GM12878 (cell line): ENCODE results near the gene SMC1B. TPM values are rescaled to one million over a fixed set of nuclear protein-coding genes. Genes with fewer than 3 reads are reported as not detected.

Experiments used
- BACH1 ChIP-seq: fragments of 450-650 bp; IDR thresholded peaks from 2 replicates; pipeline ENCODE4 v1.6.1; 2017; ENCODE audit warnings: mild to moderate bottlenecking, borderline replicate concordance
- CBX3 ChIP-seq: fragments of 200-600 bp; sonication (generic); IDR thresholded peaks from 2 replicates; pipeline ENCODE4 v1.6.1; 2016; ENCODE audit warnings: low read depth, borderline replicate concordance
- NR2C1 ChIP-seq: fragments of 450-650 bp; IDR thresholded peaks from 2 replicates; pipeline ENCODE4 v1.6.1; 2017; ENCODE audit warnings: antibody characterized with exemption, mild to moderate bottlenecking, moderate library complexity
- PML ChIP-seq: IDR thresholded peaks from 2 replicates; pipeline ENCODE4 v1.6.1; 2012; ENCODE audit warnings: low read length, inconsistent platforms
- SMARCA5 ChIP-seq: fragments of 450-650 bp; IDR thresholded peaks from 2 replicates; pipeline ENCODE4 v1.6.1; 2017; ENCODE audit warnings: mild to moderate bottlenecking
- TARDBP ChIP-seq: IDR thresholded peaks from 2 replicates; pipeline ENCODE4 v1.6.1; 2016; ENCODE audit warnings: borderline replicate concordance
- WRNIP1 ChIP-seq: IDR thresholded peaks from 2 replicates; pipeline ENCODE4 v1.6.1; 2011; ENCODE audit warnings: low read depth, low read length, improper control_type of control experiment, borderline replicate concordance
- YY1 ChIP-seq: IDR thresholded peaks from 2 replicates; pipeline ENCODE4 v1.6.1; 2011; ENCODE audit warnings: low read depth, mild to moderate bottlenecking, low read length
- ZNF217 ChIP-seq: fragments of 450-650 bp; IDR thresholded peaks from 2 replicates; pipeline ENCODE4 v1.6.1; 2017; ENCODE audit warnings: antibody characterized with exemption, mild to moderate bottlenecking
- polyA plus RNA-seq, 11 experiments: library from polyadenylated mRNA; depleted of rRNA in 4 of 11; unstranded in 6 of 11; stranded (reverse) in 5 of 11; fragments of >200 nt; fragmentation: Nextera tagmentation in 4 of 11; fragmentation: Illumina TruSeq in 1 of 11; extraction: Ambion mirVana in 4 of 11; extraction: Trizol in 1 of 11; gene quantifications; 1 replicate in 1 of 11; 2 replicates in 10 of 11; pipeline versions ENCODE4 v1.2.1 to v1.2.3, GENCODE V29; 2011 to 2016; ENCODE audit warnings: inconsistent platforms in 2 of 11, missing spikeins in 2 of 11, low read depth in 1 of 11
- total RNA-seq, 4 experiments: library from RNA; depleted of rRNA in 3 of 4; stranded (reverse); fragments of >200 nt in 3 of 4; fragmentation: Illumina TruSeq in 1 of 4; extraction: Trizol in 1 of 4; gene quantifications; 2 replicates each; pipeline versions ENCODE4 v1.2.1 to v1.2.3, GENCODE V29; 2013 to 2021
- TF ChIP-seq, protein P1 (sequence below): fragments of 450-650 bp; IDR thresholded peaks from 2 replicates; pipeline ENCODE4 v1.6.1; 2017; ENCODE audit warnings: mild to moderate bottlenecking, moderate library complexity
- TF ChIP-seq, protein P2 (sequence below): fragments of 150-350 bp; IDR thresholded peaks from 2 replicates; pipeline ENCODE4 v1.6.1; 2016; ENCODE audit warnings: low read depth, low read length
- TF ChIP-seq, protein P3 (sequence below): fragments of 450-650 bp; IDR thresholded peaks from 2 replicates; pipeline ENCODE4 v1.6.1; 2018; ENCODE audit warnings: mild to moderate bottlenecking, low read depth, moderate library complexity; ENCODE audit not compliant: partially characterized antibody
- TF ChIP-seq, protein P4 (sequence below): fragments of 450-650 bp; IDR thresholded peaks from 2 replicates; pipeline ENCODE4 v1.6.1; 2017; ENCODE audit warnings: mild to moderate bottlenecking
- TF ChIP-seq, protein P5 (sequence below): fragments of 450-650 bp; IDR thresholded peaks from 2 replicates; pipeline ENCODE4 v1.6.1; 2017; ENCODE audit warnings: borderline replicate concordance

Gene SMC1B
- total and polyA plus RNA-seq, 10 of the 15 experiments (the other 5 are each of a cell fraction or from before 2014, with no cell fraction given), result not detected

DNA sequence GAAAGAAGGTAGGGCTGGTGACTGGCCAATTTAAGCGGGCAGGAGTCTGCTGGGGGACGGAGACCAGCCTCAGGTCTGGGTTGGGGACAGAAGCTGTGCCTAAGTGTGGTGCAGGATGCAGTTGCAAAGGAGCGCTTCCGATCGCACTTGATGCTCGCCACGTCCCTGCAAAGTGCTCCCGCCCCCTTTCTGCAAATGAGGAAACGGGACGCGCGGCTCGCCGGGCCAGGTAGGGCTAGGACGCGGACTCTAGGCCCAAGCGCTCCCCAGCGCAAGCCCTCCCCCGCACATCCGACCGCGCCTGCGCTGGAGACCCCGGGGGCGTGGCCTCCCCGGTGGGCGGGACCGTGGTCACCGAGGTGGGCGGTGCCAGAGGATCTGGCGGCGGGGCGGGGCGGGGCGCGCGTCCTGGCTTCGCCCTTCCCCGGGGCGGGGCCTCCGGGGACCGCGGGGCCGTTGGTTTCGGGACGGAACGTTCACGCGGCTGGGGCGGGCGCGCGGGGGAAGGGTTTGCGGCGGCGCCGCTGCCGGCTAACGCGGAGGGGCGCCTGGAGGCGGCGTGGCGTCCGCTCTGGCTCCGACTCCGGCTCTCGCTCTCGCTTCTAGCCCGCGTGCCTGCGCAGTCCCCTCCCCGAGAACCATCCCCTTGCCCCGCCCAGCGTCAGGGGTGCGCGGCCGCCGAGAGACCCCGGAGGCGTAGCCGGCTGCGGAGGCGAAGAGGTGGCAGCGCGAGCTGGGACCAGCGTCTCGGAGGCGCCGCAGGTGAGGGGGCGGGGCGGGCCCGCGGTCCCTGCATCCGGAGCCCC, 103.8 kb downstream of the SMC1B start, which contains the start of gene FAM118A (continued):
- TF ChIP-seq YY1 (peak; percentile 67; the same call in 1 of the 2 replicates), WRNIP1 (peak; percentile 68; the same call in 1 of the 2 replicates), BACH1 (no peak; the same call in 1 of the 2 replicates), CBX3 (no peak), ZNF217 (no peak), PML (no peak), TARDBP (peak; percentile 9; the same call in 1 of the 2 replicates), SMARCA5 (peak; percentile 42), NR2C1 (0 out of 2 replicates have a peak, but pooled peaks have one; percentile 47)
- TF ChIP-seq, protein P1, sequence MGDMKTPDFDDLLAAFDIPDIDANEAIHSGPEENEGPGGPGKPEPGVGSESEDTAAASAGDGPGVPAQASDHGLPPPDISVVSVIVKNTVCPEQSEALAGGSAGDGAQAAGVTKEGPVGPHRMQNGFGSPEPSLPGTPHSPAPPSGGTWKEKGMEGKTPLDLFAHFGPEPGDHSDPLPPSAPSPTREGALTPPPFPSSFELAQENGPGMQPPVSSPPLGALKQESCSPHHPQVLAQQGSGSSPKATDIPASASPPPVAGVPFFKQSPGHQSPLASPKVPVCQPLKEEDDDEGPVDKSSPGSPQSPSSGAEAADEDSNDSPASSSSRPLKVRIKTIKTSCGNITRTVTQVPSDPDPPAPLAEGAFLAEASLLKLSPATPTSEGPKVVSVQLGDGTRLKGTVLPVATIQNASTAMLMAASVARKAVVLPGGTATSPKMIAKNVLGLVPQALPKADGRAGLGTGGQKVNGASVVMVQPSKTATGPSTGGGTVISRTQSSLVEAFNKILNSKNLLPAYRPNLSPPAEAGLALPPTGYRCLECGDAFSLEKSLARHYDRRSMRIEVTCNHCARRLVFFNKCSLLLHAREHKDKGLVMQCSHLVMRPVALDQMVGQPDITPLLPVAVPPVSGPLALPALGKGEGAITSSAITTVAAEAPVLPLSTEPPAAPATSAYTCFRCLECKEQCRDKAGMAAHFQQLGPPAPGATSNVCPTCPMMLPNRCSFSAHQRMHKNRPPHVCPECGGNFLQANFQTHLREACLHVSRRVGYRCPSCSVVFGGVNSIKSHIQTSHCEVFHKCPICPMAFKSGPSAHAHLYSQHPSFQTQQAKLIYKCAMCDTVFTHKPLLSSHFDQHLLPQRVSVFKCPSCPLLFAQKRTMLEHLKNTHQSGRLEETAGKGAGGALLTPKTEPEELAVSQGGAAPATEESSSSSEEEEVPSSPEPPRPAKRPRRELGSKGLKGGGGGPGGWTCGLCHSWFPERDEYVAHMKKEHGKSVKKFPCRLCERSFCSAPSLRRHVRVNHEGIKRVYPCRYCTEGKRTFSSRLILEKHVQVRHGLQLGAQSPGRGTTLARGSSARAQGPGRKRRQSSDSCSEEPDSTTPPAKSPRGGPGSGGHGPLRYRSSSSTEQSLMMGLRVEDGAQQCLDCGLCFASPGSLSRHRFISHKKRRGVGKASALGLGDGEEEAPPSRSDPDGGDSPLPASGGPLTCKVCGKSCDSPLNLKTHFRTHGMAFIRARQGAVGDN, result peak; percentile 76; the same call in 1 of the 2 replicates
- TF ChIP-seq, protein P2, sequence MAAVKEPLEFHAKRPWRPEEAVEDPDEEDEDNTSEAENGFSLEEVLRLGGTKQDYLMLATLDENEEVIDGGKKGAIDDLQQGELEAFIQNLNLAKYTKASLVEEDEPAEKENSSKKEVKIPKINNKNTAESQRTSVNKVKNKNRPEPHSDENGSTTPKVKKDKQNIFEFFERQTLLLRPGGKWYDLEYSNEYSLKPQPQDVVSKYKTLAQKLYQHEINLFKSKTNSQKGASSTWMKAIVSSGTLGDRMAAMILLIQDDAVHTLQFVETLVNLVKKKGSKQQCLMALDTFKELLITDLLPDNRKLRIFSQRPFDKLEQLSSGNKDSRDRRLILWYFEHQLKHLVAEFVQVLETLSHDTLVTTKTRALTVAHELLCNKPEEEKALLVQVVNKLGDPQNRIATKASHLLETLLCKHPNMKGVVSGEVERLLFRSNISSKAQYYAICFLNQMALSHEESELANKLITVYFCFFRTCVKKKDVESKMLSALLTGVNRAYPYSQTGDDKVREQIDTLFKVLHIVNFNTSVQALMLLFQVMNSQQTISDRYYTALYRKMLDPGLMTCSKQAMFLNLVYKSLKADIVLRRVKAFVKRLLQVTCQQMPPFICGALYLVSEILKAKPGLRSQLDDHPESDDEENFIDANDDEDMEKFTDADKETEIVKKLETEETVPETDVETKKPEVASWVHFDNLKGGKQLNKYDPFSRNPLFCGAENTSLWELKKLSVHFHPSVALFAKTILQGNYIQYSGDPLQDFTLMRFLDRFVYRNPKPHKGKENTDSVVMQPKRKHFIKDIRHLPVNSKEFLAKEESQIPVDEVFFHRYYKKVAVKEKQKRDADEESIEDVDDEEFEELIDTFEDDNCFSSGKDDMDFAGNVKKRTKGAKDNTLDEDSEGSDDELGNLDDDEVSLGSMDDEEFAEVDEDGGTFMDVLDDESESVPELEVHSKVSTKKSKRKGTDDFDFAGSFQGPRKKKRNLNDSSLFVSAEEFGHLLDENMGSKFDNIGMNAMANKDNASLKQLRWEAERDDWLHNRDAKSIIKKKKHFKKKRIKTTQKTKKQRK, result no peak
- TF ChIP-seq, protein P3, sequence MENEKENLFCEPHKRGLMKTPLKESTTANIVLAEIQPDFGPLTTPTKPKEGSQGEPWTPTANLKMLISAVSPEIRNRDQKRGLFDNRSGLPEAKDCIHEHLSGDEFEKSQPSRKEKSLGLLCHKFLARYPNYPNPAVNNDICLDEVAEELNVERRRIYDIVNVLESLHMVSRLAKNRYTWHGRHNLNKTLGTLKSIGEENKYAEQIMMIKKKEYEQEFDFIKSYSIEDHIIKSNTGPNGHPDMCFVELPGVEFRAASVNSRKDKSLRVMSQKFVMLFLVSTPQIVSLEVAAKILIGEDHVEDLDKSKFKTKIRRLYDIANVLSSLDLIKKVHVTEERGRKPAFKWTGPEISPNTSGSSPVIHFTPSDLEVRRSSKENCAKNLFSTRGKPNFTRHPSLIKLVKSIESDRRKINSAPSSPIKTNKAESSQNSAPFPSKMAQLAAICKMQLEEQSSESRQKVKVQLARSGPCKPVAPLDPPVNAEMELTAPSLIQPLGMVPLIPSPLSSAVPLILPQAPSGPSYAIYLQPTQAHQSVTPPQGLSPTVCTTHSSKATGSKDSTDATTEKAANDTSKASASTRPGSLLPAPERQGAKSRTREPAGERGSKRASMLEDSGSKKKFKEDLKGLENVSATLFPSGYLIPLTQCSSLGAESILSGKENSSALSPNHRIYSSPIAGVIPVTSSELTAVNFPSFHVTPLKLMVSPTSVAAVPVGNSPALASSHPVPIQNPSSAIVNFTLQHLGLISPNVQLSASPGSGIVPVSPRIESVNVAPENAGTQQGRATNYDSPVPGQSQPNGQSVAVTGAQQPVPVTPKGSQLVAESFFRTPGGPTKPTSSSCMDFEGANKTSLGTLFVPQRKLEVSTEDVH, result no peak
- TF ChIP-seq, protein P4, sequence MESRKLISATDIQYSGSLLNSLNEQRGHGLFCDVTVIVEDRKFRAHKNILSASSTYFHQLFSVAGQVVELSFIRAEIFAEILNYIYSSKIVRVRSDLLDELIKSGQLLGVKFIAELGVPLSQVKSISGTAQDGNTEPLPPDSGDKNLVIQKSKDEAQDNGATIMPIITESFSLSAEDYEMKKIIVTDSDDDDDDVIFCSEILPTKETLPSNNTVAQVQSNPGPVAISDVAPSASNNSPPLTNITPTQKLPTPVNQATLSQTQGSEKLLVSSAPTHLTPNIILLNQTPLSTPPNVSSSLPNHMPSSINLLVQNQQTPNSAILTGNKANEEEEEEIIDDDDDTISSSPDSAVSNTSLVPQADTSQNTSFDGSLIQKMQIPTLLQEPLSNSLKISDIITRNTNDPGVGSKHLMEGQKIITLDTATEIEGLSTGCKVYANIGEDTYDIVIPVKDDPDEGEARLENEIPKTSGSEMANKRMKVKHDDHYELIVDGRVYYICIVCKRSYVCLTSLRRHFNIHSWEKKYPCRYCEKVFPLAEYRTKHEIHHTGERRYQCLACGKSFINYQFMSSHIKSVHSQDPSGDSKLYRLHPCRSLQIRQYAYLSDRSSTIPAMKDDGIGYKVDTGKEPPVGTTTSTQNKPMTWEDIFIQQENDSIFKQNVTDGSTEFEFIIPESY, result no peak
- TF ChIP-seq, protein P5, sequence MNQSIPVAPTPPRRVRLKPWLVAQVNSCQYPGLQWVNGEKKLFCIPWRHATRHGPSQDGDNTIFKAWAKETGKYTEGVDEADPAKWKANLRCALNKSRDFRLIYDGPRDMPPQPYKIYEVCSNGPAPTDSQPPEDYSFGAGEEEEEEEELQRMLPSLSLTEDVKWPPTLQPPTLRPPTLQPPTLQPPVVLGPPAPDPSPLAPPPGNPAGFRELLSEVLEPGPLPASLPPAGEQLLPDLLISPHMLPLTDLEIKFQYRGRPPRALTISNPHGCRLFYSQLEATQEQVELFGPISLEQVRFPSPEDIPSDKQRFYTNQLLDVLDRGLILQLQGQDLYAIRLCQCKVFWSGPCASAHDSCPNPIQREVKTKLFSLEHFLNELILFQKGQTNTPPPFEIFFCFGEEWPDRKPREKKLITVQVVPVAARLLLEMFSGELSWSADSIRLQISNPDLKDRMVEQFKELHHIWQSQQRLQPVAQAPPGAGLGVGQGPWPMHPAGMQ, result no peak
